ENCODE measurements around the gene SH2D7.

- TF ChIP-seq, protein P1, sequence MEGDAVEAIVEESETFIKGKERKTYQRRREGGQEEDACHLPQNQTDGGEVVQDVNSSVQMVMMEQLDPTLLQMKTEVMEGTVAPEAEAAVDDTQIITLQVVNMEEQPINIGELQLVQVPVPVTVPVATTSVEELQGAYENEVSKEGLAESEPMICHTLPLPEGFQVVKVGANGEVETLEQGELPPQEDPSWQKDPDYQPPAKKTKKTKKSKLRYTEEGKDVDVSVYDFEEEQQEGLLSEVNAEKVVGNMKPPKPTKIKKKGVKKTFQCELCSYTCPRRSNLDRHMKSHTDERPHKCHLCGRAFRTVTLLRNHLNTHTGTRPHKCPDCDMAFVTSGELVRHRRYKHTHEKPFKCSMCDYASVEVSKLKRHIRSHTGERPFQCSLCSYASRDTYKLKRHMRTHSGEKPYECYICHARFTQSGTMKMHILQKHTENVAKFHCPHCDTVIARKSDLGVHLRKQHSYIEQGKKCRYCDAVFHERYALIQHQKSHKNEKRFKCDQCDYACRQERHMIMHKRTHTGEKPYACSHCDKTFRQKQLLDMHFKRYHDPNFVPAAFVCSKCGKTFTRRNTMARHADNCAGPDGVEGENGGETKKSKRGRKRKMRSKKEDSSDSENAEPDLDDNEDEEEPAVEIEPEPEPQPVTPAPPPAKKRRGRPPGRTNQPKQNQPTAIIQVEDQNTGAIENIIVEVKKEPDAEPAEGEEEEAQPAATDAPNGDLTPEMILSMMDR (conservative IDR thresholded peaks at IDR 0.05) = no peak
- no peak for TF ChIP-seq EZH2 (IDR thresholded peaks at IDR 0.05; ENCODE audit: low read depth)
Observed at GRCh38 chr15:78087951-78088772, 4.2 kb upstream of the SH2D7 start.
